Measurements from ENCODE around the gene MYZAP.

The MYZAP gene

DNA sequence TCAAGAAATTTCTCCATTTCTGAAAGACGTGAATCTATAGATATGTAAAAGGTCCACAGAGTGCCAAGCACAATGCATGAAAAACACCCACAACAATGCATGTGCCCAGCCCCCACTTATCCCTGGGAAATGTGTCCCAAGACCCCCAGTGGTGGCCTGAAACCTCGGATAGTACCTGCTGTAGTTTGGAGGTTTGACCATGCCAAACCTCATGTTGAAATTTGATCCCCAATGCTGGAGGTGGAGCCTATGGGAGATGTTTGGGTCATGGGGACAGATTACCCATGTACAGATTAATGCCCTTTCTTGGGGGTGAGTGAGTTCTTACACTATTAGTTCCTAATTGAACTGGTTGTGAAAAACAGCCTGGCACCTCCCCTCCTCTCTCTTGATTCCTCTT lies 21.4 kb upstream of the MYZAP start:
- H3K27ac ChIP-seq = no peak overlapping the region
- TF ChIP-seq ZFX (IDR thresholded peaks at IDR 0.05; ENCODE audit: borderline replicate concordance) = no peak
- TF ChIP-seq, protein P1, sequence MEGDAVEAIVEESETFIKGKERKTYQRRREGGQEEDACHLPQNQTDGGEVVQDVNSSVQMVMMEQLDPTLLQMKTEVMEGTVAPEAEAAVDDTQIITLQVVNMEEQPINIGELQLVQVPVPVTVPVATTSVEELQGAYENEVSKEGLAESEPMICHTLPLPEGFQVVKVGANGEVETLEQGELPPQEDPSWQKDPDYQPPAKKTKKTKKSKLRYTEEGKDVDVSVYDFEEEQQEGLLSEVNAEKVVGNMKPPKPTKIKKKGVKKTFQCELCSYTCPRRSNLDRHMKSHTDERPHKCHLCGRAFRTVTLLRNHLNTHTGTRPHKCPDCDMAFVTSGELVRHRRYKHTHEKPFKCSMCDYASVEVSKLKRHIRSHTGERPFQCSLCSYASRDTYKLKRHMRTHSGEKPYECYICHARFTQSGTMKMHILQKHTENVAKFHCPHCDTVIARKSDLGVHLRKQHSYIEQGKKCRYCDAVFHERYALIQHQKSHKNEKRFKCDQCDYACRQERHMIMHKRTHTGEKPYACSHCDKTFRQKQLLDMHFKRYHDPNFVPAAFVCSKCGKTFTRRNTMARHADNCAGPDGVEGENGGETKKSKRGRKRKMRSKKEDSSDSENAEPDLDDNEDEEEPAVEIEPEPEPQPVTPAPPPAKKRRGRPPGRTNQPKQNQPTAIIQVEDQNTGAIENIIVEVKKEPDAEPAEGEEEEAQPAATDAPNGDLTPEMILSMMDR (IDR thresholded peaks at IDR 0.05) = no peak

DNA sequence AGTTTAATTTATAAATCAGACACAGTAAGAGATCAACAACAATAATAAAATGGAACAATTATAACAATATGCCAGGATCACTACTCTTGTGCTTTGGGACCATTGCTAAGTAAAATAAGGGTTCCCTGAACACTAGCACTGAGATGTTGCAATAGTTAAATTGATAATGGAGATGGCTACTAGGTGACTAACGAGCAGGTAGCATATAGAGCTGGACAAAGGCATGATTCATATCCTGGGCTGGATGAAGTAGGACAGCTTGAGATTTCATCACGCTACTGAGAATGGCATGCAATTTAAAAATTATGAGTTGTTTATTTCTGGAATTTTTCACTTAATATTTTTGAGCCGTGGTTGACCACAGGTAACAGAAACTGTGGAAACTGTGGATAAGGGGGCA lies 20.7 kb upstream of the MYZAP start:
- TF ChIP-seq ZFX (IDR thresholded peaks at IDR 0.05; ENCODE audit: borderline replicate concordance) = no peak
- TF ChIP-seq, protein P1 (IDR thresholded peaks at IDR 0.05) = no peak
- no peak overlapping the region for H3K27ac ChIP-seq

DNA sequence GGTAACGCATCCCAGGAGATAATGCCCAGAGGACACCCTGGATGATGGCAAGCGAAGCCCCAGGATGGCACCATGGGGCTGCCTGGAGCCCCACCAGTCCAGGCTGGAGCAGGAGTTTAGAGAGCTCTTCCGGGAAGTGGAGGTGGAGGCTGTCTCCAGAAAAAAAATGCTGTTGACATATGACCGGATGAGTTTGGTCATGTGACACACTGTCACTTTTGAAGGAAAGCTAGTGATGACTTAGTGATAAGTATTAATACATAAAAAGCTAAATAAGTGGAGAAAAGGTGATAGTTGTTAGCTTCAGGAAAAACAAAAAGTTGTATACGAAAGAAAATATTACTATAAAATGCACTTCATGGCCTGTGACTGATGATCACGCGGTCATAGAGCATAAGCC lies 20.0 kb upstream of the MYZAP start:
- TF ChIP-seq, protein P1 (IDR thresholded peaks at IDR 0.05) = no peak
- no peak for TF ChIP-seq ZFX (IDR thresholded peaks at IDR 0.05; ENCODE audit: borderline replicate concordance)
- no peak overlapping the region for H3K27ac ChIP-seq

DNA sequence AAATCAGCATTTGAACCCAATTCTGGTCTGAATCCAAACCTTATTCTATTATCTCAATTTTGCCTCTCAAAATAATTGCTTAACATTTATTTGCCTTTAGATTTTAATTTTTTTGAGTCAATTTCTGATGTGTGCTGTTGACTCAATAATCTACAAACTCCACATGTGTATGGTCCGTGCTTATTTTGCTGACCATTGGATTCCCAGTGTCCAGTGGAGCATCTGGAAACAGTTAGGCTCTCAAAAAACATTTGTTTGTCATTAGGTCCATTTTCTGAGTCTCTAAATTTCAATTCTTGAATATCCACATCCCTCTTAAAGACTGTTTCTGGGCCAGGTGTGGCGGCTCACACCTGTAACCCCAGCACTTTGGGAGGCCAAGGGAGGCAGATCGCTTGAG lies 19.2 kb upstream of the MYZAP start:
- TF ChIP-seq, protein P1 (IDR thresholded peaks at IDR 0.05) = no peak
- no peak for TF ChIP-seq ZFX (IDR thresholded peaks at IDR 0.05; ENCODE audit: borderline replicate concordance)

DNA sequence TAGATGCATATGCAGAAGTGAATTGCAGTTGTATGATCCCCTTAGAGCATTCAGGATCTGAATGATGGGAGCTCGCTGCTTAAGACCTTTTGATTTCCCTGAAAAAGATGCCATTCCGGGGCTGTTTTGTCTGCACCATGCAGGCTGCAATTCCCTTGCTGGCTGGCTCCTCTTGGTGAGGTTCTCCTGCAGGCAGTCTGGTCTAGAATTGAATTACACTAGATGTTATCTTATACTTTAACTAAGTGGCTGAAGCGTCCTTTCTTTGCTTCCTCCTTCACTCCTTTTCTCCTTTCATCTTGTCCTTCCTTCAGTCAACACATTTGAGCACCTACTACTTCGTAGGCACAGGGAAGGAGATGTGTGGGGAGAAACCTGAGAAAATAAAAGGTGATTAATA lies 18.6 kb upstream of the MYZAP start:
- no peak overlapping the region for H3K27ac ChIP-seq
- TF ChIP-seq, protein P1 (IDR thresholded peaks at IDR 0.05) = no peak
- no peak for TF ChIP-seq ZFX (IDR thresholded peaks at IDR 0.05; ENCODE audit: borderline replicate concordance)

More for the DNA sequence above, 19.2 kb upstream of the MYZAP start:
- no peak overlapping the region for H3K27ac ChIP-seq

DNA sequence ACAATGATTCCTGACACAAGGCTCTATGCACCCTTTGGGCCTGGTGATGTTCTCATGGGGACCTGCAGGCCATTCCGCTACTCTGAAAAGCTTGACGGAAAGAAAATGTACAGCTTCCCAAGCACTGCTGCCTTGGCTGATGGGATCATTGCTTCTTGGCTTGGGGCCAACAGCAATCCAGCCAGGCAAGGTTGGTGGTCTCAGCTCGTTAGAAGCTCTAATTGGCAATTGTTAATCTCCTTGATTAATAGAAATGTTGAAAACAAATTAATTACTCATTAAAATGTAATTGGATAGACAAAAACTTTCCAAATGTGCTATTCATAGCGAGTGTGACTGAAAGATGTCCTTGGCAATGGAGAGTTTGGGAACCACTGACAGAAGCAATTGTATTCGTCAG lies 16.3 kb upstream of the MYZAP start:
- TF ChIP-seq ZFX (IDR thresholded peaks at IDR 0.05; ENCODE audit: borderline replicate concordance) = no peak
- TF ChIP-seq, protein P1 (IDR thresholded peaks at IDR 0.05) = no peak

DNA sequence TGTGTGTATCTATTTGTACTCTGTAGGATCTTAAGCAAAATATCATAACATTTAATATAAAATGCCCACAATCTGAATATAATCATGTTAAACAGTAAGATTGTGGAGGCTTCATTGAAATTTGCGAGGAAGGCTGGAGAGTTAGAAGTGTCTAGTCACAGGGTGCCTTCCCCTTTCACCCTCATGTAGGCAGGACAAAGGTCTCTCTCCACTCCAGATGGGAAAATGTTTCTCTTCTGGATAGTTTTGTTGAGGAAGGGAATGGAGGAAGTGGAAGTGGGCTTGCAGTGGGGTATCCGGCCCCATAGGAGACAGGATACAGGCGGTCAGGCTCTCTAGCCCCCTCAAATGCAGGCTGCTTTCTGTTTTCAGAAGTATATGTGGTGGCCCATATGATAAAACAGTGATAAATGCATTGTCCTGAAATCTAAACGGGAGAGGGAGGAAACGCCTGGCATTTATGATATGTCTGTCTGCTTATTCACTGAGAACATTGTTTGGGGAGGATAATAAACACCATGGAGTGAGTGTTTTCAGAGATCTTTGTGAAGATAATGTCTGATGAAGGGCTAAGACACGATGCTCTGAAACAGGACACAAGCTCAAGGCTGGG lies 13.3 kb upstream of the MYZAP start:
- TF ChIP-seq, protein P1 (IDR thresholded peaks at IDR 0.05) = no peak
- TF ChIP-seq ZFX (IDR thresholded peaks at IDR 0.05; ENCODE audit: borderline replicate concordance) = no peak

More for the DNA sequence above, 16.3 kb upstream of the MYZAP start:
- H3K27ac ChIP-seq = no peak overlapping the region

More for the DNA sequence above, 13.3 kb upstream of the MYZAP start:
- H3K27ac ChIP-seq = no peak overlapping the region

All from 22Rv1 (cell line).